ENCODE results near the gene DPP3. TPM values are rescaled to one million over a fixed set of nuclear protein-coding genes. Genes with fewer than 3 reads are reported as not detected.

The DPP3 gene
- total RNA-seq, 1 donor from 2014 or later = 60.0 TPM

Other genes with a start within 250 kb of the DPP3 start
- gene KLC2, start 222.7 kb upstream of the DPP3 start, total RNA-seq = 43.1 and 44.8 TPM in 2 replicates
- 109 and 120 TPM in 2 replicates for gene RAB1B, start 211.8 kb upstream of the DPP3 start, total RNA-seq
- 12.2 and 12.3 TPM in 2 replicates for gene CNIH2, start 202.3 kb upstream of the DPP3 start, total RNA-seq
- gene YIF1A, start 191.3 kb upstream of the DPP3 start, total RNA-seq = 129 and 159 TPM in 2 replicates
- gene TMEM151A, start 188.5 kb upstream of the DPP3 start, total RNA-seq = 1.8 and 2.0 TPM in 2 replicates
- 50.9 and 58.8 TPM in 2 replicates for gene CD248, start 163.4 kb upstream of the DPP3 start, total RNA-seq
- 8.5 and 12.0 TPM in 2 replicates for gene RIN1, start 144.0 kb upstream of the DPP3 start, total RNA-seq
- 43.5 and 47.8 TPM in 2 replicates for gene BRMS1, start 135.3 kb upstream of the DPP3 start, total RNA-seq
- gene B4GAT1, start 132.8 kb upstream of the DPP3 start, total RNA-seq = 25.2 and 28.4 TPM in 2 replicates
- 5.0 and 6.6 TPM in 2 replicates for gene SLC29A2, start 108.7 kb upstream of the DPP3 start, total RNA-seq
- gene NPAS4, start 59.4 kb upstream of the DPP3 start, total RNA-seq = 0.20 and 0.50 TPM in 2 replicates
- gene MRPL11, start 41.6 kb upstream of the DPP3 start, total RNA-seq = 30.0 and 33.1 TPM in 2 replicates
- gene PELI3, start 13.5 kb upstream of the DPP3 start, total RNA-seq = 3.9 and 4.6 TPM in 2 replicates
- 18.8 and 20.3 TPM in 2 replicates for gene BBS1, start 30.2 kb downstream of the DPP3 start, total RNA-seq
- 13.5 and 15.6 TPM in 2 replicates for gene ZDHHC24, start 65.6 kb downstream of the DPP3 start, total RNA-seq
- gene ACTN3, start 66.5 kb downstream of the DPP3 start, total RNA-seq = not detected in 2 replicates
- gene CTSF, start 88.2 kb downstream of the DPP3 start, total RNA-seq = 1.5 and 4.0 TPM in 2 replicates
- 0.31 and 0.34 TPM in 2 replicates for gene CCDC87, start 112.6 kb downstream of the DPP3 start, total RNA-seq
- gene CCS, start 112.8 kb downstream of the DPP3 start, total RNA-seq = 23.1 and 23.2 TPM in 2 replicates
- 47.6 and 59.7 TPM in 2 replicates for gene RBM14, start 136.2 kb downstream of the DPP3 start, total RNA-seq
- 151 and 153 TPM in 2 replicates for gene RBM4, start 158.3 kb downstream of the DPP3 start, total RNA-seq
- gene RBM4B, start 197.5 kb downstream of the DPP3 start, total RNA-seq = 17.3 and 20.3 TPM in 2 replicates
- 18.2 and 22.7 TPM in 2 replicates for gene SPTBN2, start 248.8 kb downstream of the DPP3 start, total RNA-seq